Small intestine (tissue), 7 donors: ENCODE results near the gene SCYL2. TPM values are rescaled to one million over a fixed set of nuclear protein-coding genes. Genes with fewer than 3 reads are reported as not detected.

Experiments
- DNase-seq, 2 donors: peaks; one replicate each; pipeline versions ENCODE4 v3.0.0 to v3.0.0-alpha.2; 2013
- FAIRE-seq: peaks from 2 replicates; lab custom pipeline; 2012; peaks lifted over from hg19 to GRCh38; lab: Jason Lieb, UNC
- H3K27ac ChIP-seq, 3 donors: one replicate each; pipeline ENCODE4 v1.5.1; 2013; ENCODE audit warnings: low read length in 2 of 3, mild to moderate bottlenecking in 2 of 3, control low read depth in 1 of 3, inconsistent platforms in 1 of 3, low read depth in 1 of 3, moderate library complexity in 1 of 3
- H3K27me3 ChIP-seq, 3 donors: one replicate each; pipeline ENCODE4 v1.6.1; 2013; ENCODE audit warnings: low read length in 3 of 3, inconsistent platforms in 1 of 3; ENCODE audit not compliant: control insufficient read depth in 3 of 3, insufficient read depth in 3 of 3
- H3K36me3 ChIP-seq, 3 donors: one replicate each; pipeline ENCODE4 v1.6.1; 2013; ENCODE audit warnings: low read length in 3 of 3, inconsistent platforms in 1 of 3, low read depth in 1 of 3, mild to moderate bottlenecking in 1 of 3, moderate library complexity in 1 of 3; ENCODE audit not compliant: control insufficient read depth in 3 of 3, insufficient read depth in 2 of 3
- H3K4me1 ChIP-seq, 3 donors: one replicate each; pipeline ENCODE4 v1.6.1; 2013; ENCODE audit warnings: low read length in 2 of 3, inconsistent platforms in 1 of 3, low read depth in 1 of 3, mild to moderate bottlenecking in 1 of 3, moderate library complexity in 1 of 3; ENCODE audit not compliant: control insufficient read depth in 3 of 3, insufficient read depth in 2 of 3
- H3K4me3 ChIP-seq, 3 donors: one replicate each; pipeline ENCODE4 v1.5.1; 2013; ENCODE audit warnings: low read length in 3 of 3, control low read depth in 1 of 3, inconsistent platforms in 1 of 3, low read depth in 1 of 3, mild to moderate bottlenecking in 1 of 3, moderate library complexity in 1 of 3
- H3K9me3 ChIP-seq, 2 donors: one replicate each; pipeline ENCODE4 v1.6.1; 2013; ENCODE audit warnings: low read depth in 1 of 2, low read length in 1 of 2; ENCODE audit not compliant: control insufficient read depth in 2 of 2, insufficient read depth in 1 of 2
- WGBS, 3 donors: extraction: QIAGEN DNeasy Blood & Tissue Kit; methylation state at CpG; one replicate each; pipeline ENCODE4 v1.1.7; 2013; 5-methylcytosine and 5-hydroxymethylcytosine counted together
- polyA plus RNA-seq, 4 donors: library from polyadenylated mRNA; stranded (reverse) in 3 of 4; unstranded in 1 of 4; fragments of 200-250 nt in 3 of 4; fragments of 120-200 nt in 1 of 4; gene quantifications; one replicate each; pipeline versions ENCODE4 v1.2.1 to v1.2.3, GENCODE V29; 2013
- donor health status: healthy with polysubstance abuse.
- donor health status: control.
- donor health status: control.
- donor health status: Bipolar disorder and iron deficiency.
- donor health status: healthy.

The SCYL2 gene
- polyA plus RNA-seq, 4 donors, result 15.8 to 41.0 (median 21.6) TPM

GRCh38 chr12:100359248-100359647 is 92.3 kb downstream of the SCYL2 start:
- Histone ChIP-seq H3K27me3 (no peaks in the 10 kb centered on the region), H3K36me3 (no peaks in the 10 kb centered on the region), H3K9me3 (no peaks in the 10 kb centered on the region), H3K4me3 (no peak overlapping the region), H3K4me1 (no peaks in the 10 kb centered on the region), H3K27ac (no peak overlapping the region)
- FAIRE-seq (no peak), DNase-seq (no peak)
- WGBS, 3 donors, result 59 to 71% (median 61%) methylated on average over 3 of the region's 3 CpGs

GRCh38 chr12:100359822-100360221 is 92.8 kb downstream of the SCYL2 start:
- H3K27ac ChIP-seq, result no peak overlapping the region
- H3K4me1 ChIP-seq, result no peaks in the 10 kb centered on the region
- FAIRE-seq (no peak), DNase-seq (peak; percentile 33 to 75)
- H3K4me3 ChIP-seq, result no peak overlapping the region
- WGBS, 3 donors, result 25 to 44% (median 29%) methylated on average over 2 of the region's 2 CpGs
- H3K36me3 ChIP-seq, result no peaks in the 10 kb centered on the region
- no peaks in the 10 kb centered on the region for H3K27me3 ChIP-seq
- no peaks in the 10 kb centered on the region for H3K9me3 ChIP-seq

GRCh38 chr12:100360450-100360849 is 93.5 kb downstream of the SCYL2 start:
- DNase-seq, result no peak
- no peaks in the 10 kb centered on the region for H3K9me3 ChIP-seq
- no peaks in the 10 kb centered on the region for H3K4me1 ChIP-seq
- H3K27ac ChIP-seq, result no peak overlapping the region
- no peak overlapping the region for H3K4me3 ChIP-seq
- FAIRE-seq, result no peak
- H3K36me3 ChIP-seq, result no peaks in the 10 kb centered on the region
- no peaks in the 10 kb centered on the region for H3K27me3 ChIP-seq

- H3K36me3 ChIP-seq, result no peaks in the 10 kb centered on the region
- H3K27me3 ChIP-seq, result no peaks in the 10 kb centered on the region
- 76 to 89% (median 85%) methylated on average over 4 of the region's 4 CpGs for WGBS, 3 donors
- DNase-seq, result no peak
- no peaks in the 10 kb centered on the region for H3K4me1 ChIP-seq
- no peak overlapping the region for H3K27ac ChIP-seq
- peaks cover 0 to 3% of the 10 kb centered on the region in 2 donors for H3K9me3 ChIP-seq
- no peak overlapping the region for H3K4me3 ChIP-seq
- no peak for FAIRE-seq
Observed at GRCh38 chr12:100364324-100364723, 97.3 kb downstream of the SCYL2 start.

- H3K4me1 ChIP-seq, result no peaks in the 10 kb centered on the region
- no peak overlapping the region for H3K4me3 ChIP-seq
- FAIRE-seq (no peak), DNase-seq (no peak)
- no peaks in the 10 kb centered on the region for H3K27me3 ChIP-seq
- H3K27ac ChIP-seq, result no peak overlapping the region
- no peaks in the 10 kb centered on the region for H3K36me3 ChIP-seq
- 51 to 64% (median 57%) methylated on average over 2 of the region's 2 CpGs for WGBS, 3 donors
- H3K9me3 ChIP-seq, result peaks cover 0 to 5% of the 10 kb centered on the region in 2 donors
Observed at GRCh38 chr12:100365411-100365810, 98.4 kb downstream of the SCYL2 start.

- DNase-seq (no peak), FAIRE-seq (no peak)
- Histone ChIP-seq H3K27me3 (no peaks in the 10 kb centered on the region), H3K27ac (no peak overlapping the region), H3K36me3 (no peaks in the 10 kb centered on the region), H3K4me1 (no peaks in the 10 kb centered on the region), H3K9me3 (peaks cover 0 to 5% of the 10 kb centered on the region in 2 donors), H3K4me3 (no peak overlapping the region)
- WGBS, 3 donors, result 89 to 95% (median 90%) methylated on average over 1 of the region's 1 CpG
Observed at GRCh38 chr12:100368066-100368465, 101.1 kb downstream of the SCYL2 start.

- FAIRE-seq (no peak), DNase-seq (no peak)
- Histone ChIP-seq H3K4me3 (no peak overlapping the region), H3K9me3 (peaks cover 0 to 5% of the 10 kb centered on the region in 2 donors), H3K4me1 (no peaks in the 10 kb centered on the region), H3K27ac (no peak overlapping the region), H3K36me3 (no peaks in the 10 kb centered on the region), H3K27me3 (no peaks in the 10 kb centered on the region)
- WGBS, 3 donors, result 74 to 80% (median 76%) methylated on average over 6 of the region's 6 CpGs
Observed at GRCh38 chr12:100371146-100371545, 104.2 kb downstream of the SCYL2 start.

- no peak overlapping the region for H3K4me3 ChIP-seq
- no peaks in the 10 kb centered on the region for H3K4me1 ChIP-seq
- H3K9me3 ChIP-seq, result peaks cover 0 to 5% of the 10 kb centered on the region in 2 donors
- no peak overlapping the region for H3K27ac ChIP-seq
- 58 to 72% (median 70%) methylated on average over 9 to 11 of the region's 11 CpGs for WGBS, 3 donors
- no peaks in the 10 kb centered on the region for H3K27me3 ChIP-seq
- no peaks in the 10 kb centered on the region for H3K36me3 ChIP-seq
- no peak for DNase-seq
- FAIRE-seq, result no peak
Observed at GRCh38 chr12:100372853-100373640, 106.1 kb downstream of the SCYL2 start.
